Mesenchymal stem cell (in vitro differentiated cells and primary cell): ENCODE results near the gene CLUH.

Source experiments
- DNase-seq: peaks from one replicate; pipeline ENCODE4 v3.0.0-alpha.2; 2013
- H2AFZ ChIP-seq: one replicate; pipeline ENCODE4 v1.6.1; 2013; ENCODE audit warnings: low read depth, mild to moderate bottlenecking, control low read depth, inconsistent platforms, low read length, moderate library complexity
- H2AK5ac ChIP-seq: 2 replicates; pipeline ENCODE4 v1.6.1; 2013; ENCODE audit warnings: low read length, moderate library complexity, mild to moderate bottlenecking, inconsistent platforms; ENCODE audit not compliant: severe bottlenecking
- H2BK120ac ChIP-seq: one replicate; pipeline ENCODE4 v1.6.1; 2013; ENCODE audit warnings: low read depth, mild to moderate bottlenecking, inconsistent platforms, low read length, moderate library complexity
- H2BK12ac ChIP-seq, 2 experiments: one replicate each; pipeline ENCODE4 v1.6.1; 2013; ENCODE audit warnings: inconsistent platforms in 2 of 2, low read length in 2 of 2, mild to moderate bottlenecking in 2 of 2, moderate library complexity in 2 of 2, control low read depth in 1 of 2
- H2BK15ac ChIP-seq: one replicate; pipeline ENCODE4 v1.6.1; 2013; ENCODE audit warnings: mild to moderate bottlenecking, low read depth, inconsistent platforms; ENCODE audit not compliant: poor library complexity, severe bottlenecking
- H2BK5ac ChIP-seq: 2 replicates; pipeline ENCODE4 v1.6.1; 2013; ENCODE audit warnings: low read depth, mild to moderate bottlenecking, low read length, control low read depth, inconsistent platforms; ENCODE audit not compliant: poor library complexity, severe bottlenecking
- H3K14ac ChIP-seq, 2 experiments: one replicate each; pipeline ENCODE4 v1.6.1; 2013; ENCODE audit warnings: inconsistent platforms in 2 of 2, low read length in 2 of 2, control low read depth in 1 of 2, mild to moderate bottlenecking in 1 of 2, moderate library complexity in 1 of 2
- H3K18ac ChIP-seq, 2 experiments: one replicate each; pipeline ENCODE4 v1.6.1; 2013; ENCODE audit warnings: inconsistent platforms in 2 of 2, low read length in 2 of 2, control low read depth in 1 of 2, low read depth in 1 of 2, mild to moderate bottlenecking in 1 of 2
- H3K23ac ChIP-seq, 2 experiments: one replicate each; pipeline ENCODE4 v1.6.1; 2013; ENCODE audit warnings: inconsistent platforms in 2 of 2, low read length in 2 of 2, mild to moderate bottlenecking in 2 of 2, moderate library complexity in 2 of 2, control low read depth in 1 of 2
- H3K27ac ChIP-seq: 2 replicates; pipeline ENCODE4 v1.5.1; 2013; ENCODE audit warnings: mild to moderate bottlenecking, moderate library complexity, low read length, control low read depth, inconsistent platforms; ENCODE audit not compliant: poor library complexity, severe bottlenecking
- H3K27me3 ChIP-seq, 2 experiments: 2 replicates each; pipeline versions ENCODE4 v1.6.1 to v1.7.0; 2013; ENCODE audit warnings: low read length in 2 of 2, mild to moderate bottlenecking in 2 of 2, moderate library complexity in 2 of 2, control low read depth in 1 of 2, inconsistent platforms in 1 of 2; ENCODE audit not compliant: control insufficient read depth in 1 of 2, insufficient read depth in 1 of 2
- H3K36me3 ChIP-seq, 2 experiments: 2 replicates each; pipeline versions ENCODE4 v1.6.1 to v1.7.0; 2013; ENCODE audit warnings: low read length in 2 of 2, control low read depth in 1 of 2, inconsistent platforms in 1 of 2, low read depth in 1 of 2, mild to moderate bottlenecking in 1 of 2; ENCODE audit not compliant: insufficient read depth in 2 of 2, control insufficient read depth in 1 of 2
- H3K4ac ChIP-seq, 2 experiments: one replicate each; pipeline ENCODE4 v1.6.1; 2013; ENCODE audit warnings: inconsistent platforms in 2 of 2, low read length in 2 of 2, mild to moderate bottlenecking in 2 of 2, moderate library complexity in 2 of 2, control low read depth in 1 of 2, low read depth in 1 of 2
- H3K4me1 ChIP-seq: 2 replicates; pipeline ENCODE4 v1.6.1; 2013; ENCODE audit warnings: low read depth, low read length, control low read depth; ENCODE audit not compliant: control insufficient read depth, insufficient read depth
- H3K4me2 ChIP-seq: 2 replicates; pipeline ENCODE4 v1.6.1; 2013; ENCODE audit warnings: low read length, mild to moderate bottlenecking, inconsistent platforms; ENCODE audit not compliant: poor library complexity, severe bottlenecking
- H3K4me3 ChIP-seq, 2 experiments: 2 replicates each; pipeline versions ENCODE4 v1.5.1 to v1.7.0; 2013; ENCODE audit warnings: low read length in 2 of 2, mild to moderate bottlenecking in 2 of 2, control low read depth in 1 of 2, low read depth in 1 of 2; ENCODE audit not compliant: insufficient read depth in 1 of 2
- H3K79me1 ChIP-seq: replicated peaks from 2 replicates; pipeline ENCODE4 v1.6.1; 2013; ENCODE audit warnings: mild to moderate bottlenecking, control low read depth, low read length, inconsistent platforms; ENCODE audit not compliant: poor library complexity, severe bottlenecking
- H3K9ac ChIP-seq: 2 replicates; pipeline ENCODE4 v1.7.0; 2013; ENCODE audit warnings: mild to moderate bottlenecking, low read length, moderate library complexity
- H3K9me3 ChIP-seq: 2 replicates; pipeline ENCODE4 v1.7.0; 2013; ENCODE audit warnings: mild to moderate bottlenecking, low read length; ENCODE audit not compliant: control insufficient read depth
- H4K8ac ChIP-seq: one replicate; pipeline ENCODE4 v1.6.1; 2013; ENCODE audit warnings: inconsistent platforms, mild to moderate bottlenecking, low read length, moderate library complexity
- H4K91ac ChIP-seq: one replicate; pipeline ENCODE4 v1.6.1; 2013; ENCODE audit warnings: mild to moderate bottlenecking, low read length, inconsistent platforms
- WGBS: methylation state at CpG from one replicate; pipeline ENCODE4 v1.1.7; 2013; ENCODE audit warnings: mixed read lengths; 5-methylcytosine and 5-hydroxymethylcytosine counted together

Gene CLUH

GRCh38 chr17:2719861-2720260 is 8.3 kb upstream of the CLUH start:
- Histone ChIP-seq H3K4ac (no peak overlapping the region), H3K27me3 (peaks cover 30 to 32% of the 10 kb centered on the region in 2 experiments), H2BK5ac (no peak overlapping the region), H2BK15ac (no peak overlapping the region), H3K4me3 (no peak overlapping the region), H2BK12ac (no peak overlapping the region), H3K18ac (no peak overlapping the region), H4K8ac (no peak overlapping the region), H2BK120ac (no peak overlapping the region), H3K79me1 (no peaks in the 10 kb centered on the region), H2AK5ac (no peak overlapping the region), H3K23ac (no peak overlapping the region), H3K4me2 (no peak overlapping the region), H3K9ac (no peak overlapping the region), H2AFZ (no peak overlapping the region), H3K27ac (no peak overlapping the region), H3K4me1 (peaks cover 10% of the 10 kb centered on the region), H3K36me3 (no peaks in the 10 kb centered on the region), H3K14ac (no peak overlapping the region), H3K9me3 (peaks cover 8% of the 10 kb centered on the region), H4K91ac (no peak overlapping the region)
- DNase-seq = no peak
- WGBS = 69% methylated on average over 4 of the region's 4 CpGs

GRCh38 chr17:2718150-2718938 is 6.8 kb upstream of the CLUH start:
- Histone ChIP-seq H3K4me1 (peaks cover 1% of the 10 kb centered on the region), H2BK12ac (no peak overlapping the region), H4K8ac (no peak overlapping the region), H3K4me3 (no peak overlapping the region), H3K9me3 (peaks cover 8% of the 10 kb centered on the region), H2AFZ (no peak overlapping the region), H3K18ac (no peak overlapping the region), H3K23ac (no peak overlapping the region), H2AK5ac (no peak overlapping the region), H3K4ac (no peak overlapping the region), H3K36me3 (no peaks in the 10 kb centered on the region), H4K91ac (no peak overlapping the region), H3K79me1 (no peaks in the 10 kb centered on the region), H3K14ac (no peak overlapping the region), H2BK120ac (no peak overlapping the region), H3K4me2 (no peak overlapping the region), H3K27me3 (peaks cover 24% of the 10 kb centered on the region in 2 experiments), H2BK15ac (no peak overlapping the region), H3K9ac (no peak overlapping the region), H3K27ac (no peak overlapping the region), H2BK5ac (no peak overlapping the region)
- whole genome bisulfite sequencing = 69% methylated on average over 11 of the region's 13 CpGs
- DNase-seq = no peak

DNA sequence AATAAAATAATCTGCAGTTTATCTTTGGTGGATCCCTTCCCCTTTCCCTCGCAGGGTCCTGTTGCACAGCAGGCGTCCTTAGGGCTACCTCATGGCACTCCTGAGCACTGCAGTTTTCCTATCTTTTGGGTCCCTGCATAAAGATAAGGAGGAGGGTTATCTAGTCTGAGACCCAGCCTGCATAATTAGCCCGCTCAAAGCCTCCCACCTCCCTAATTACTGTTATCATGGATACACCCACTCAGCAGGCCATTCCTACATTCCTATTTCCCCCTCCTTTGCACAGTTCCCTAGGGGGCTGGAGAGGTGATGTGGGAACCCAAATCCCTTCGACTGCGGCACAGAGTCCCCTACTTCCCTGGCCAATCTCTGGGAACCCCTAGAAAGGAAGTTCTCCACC is 5.1 kb upstream of the CLUH start:
- Histone ChIP-seq H3K4me3 (no peak overlapping the region), H4K8ac (peak overlapping the region; percentile 6), H3K4ac (no peak overlapping the region), H3K14ac (no peak overlapping the region), H2BK5ac (no peak overlapping the region), H3K4me2 (no peak overlapping the region), H3K4me1 (peaks cover 9% of the 10 kb centered on the region), H3K27me3 (peaks cover 9 to 10% of the 10 kb centered on the region in 2 experiments), H2BK120ac (no peak overlapping the region), H3K9me3 (peaks cover 8% of the 10 kb centered on the region), H2AFZ (no peak overlapping the region), H4K91ac (no peak overlapping the region), H3K18ac (no peak overlapping the region), H2BK12ac (no peak overlapping the region), H3K23ac (no peak overlapping the region), H3K36me3 (no peaks in the 10 kb centered on the region), H3K9ac (no peak overlapping the region), H2AK5ac (no peak overlapping the region), H2BK15ac (no peak overlapping the region), H3K27ac (no peak overlapping the region), H3K79me1 (no peaks in the 10 kb centered on the region)
- WGBS = 63% methylated on average over 4 of the region's 5 CpGs
- no peak for DNase-seq

DNA sequence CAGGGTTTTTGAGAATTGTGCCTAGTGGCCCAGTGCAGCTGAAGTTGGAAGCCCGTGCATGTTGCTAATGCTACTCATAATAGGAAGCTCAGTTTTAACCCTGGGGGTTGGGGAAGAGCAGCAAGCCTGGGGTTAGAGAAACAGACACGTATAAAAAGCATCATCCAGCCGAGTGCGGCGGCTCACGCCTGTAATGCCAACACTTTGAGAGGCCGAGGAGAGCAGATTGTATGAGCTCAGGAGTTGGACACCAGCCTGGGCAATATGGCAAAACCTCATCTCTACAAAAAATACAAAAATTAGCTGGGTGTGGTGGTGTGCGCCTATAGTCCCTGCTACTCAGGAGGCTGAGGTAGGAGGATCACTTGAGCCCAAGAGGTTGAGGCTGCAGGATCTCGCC is 2.3 kb upstream of the CLUH start:
- no peak overlapping the region for H2BK5ac ChIP-seq
- H2BK120ac ChIP-seq = no peak overlapping the region
- H3K18ac ChIP-seq = no peak overlapping the region
- H3K4me1 ChIP-seq = peaks cover 29% of the 10 kb centered on the region
- H2AFZ ChIP-seq = no peak overlapping the region
- H3K4me3 ChIP-seq = no peak overlapping the region
- H4K8ac ChIP-seq = no peak overlapping the region
- H3K4me2 ChIP-seq = no peak overlapping the region
- H3K27me3 ChIP-seq = no peaks in the 10 kb centered on the region
- no peaks in the 10 kb centered on the region for H3K9me3 ChIP-seq
- H4K91ac ChIP-seq = no peak overlapping the region
- DNase-seq = no peak
- no peak overlapping the region for H2BK15ac ChIP-seq
- no peaks in the 10 kb centered on the region for H3K79me1 ChIP-seq
- H3K27ac ChIP-seq = peak overlapping the region; percentile 38
- no peak overlapping the region for H3K4ac ChIP-seq
- no peak overlapping the region for H3K23ac ChIP-seq
- no peak overlapping the region for H3K9ac ChIP-seq
- H2BK12ac ChIP-seq = no peak overlapping the region
- H3K14ac ChIP-seq = no peak overlapping the region
- peak overlapping the region; percentile 17 for H2AK5ac ChIP-seq
- H3K36me3 ChIP-seq = no peaks in the 10 kb centered on the region
- WGBS = 97% methylated on average over 7 of the region's 9 CpGs
